HG03135 (cell line): ENCODE data around the gene DCXR.

Source experiments
- ATAC-seq: cut with Tn5 transposase; IDR thresholded peaks from one replicate; pipeline ENCODE4 v1.9.1; 2021; ENCODE audit warnings: mild to moderate bottlenecking, moderate library complexity; ENCODE audit not compliant: unreplicated experiment

DCXR gene

GRCh38 chr17:82055965-82056728, 18.6 kb upstream of the DCXR start:
- ATAC-seq: no peak

GRCh38 chr17:82055023-82055964, 17.8 kb upstream of the DCXR start:
- ATAC-seq: no peak

GRCh38 chr17:82054351-82055022, 17.0 kb upstream of the DCXR start:
- no peak for ATAC-seq

GRCh38 chr17:82053556-82054263, 16.2 kb upstream of the DCXR start:
- no peak for ATAC-seq

GRCh38 chr17:82053130-82053529, 15.6 kb upstream of the DCXR start:
- ATAC-seq: no peak

GRCh38 chr17:82052638-82053059, 15.2 kb upstream of the DCXR start:
- no peak for ATAC-seq

- ATAC-seq: peak; percentile 53
Observed at GRCh38 chr17:82051776-82052637, 14.5 kb upstream of the DCXR start, which contains the start of the genes GPS1 and RFNG. Gene GPS1, plus strand, starts transcription at chr17:82051898. Its CDS starts 34 bp downstream, at chr17:82051932. Gene RFNG, minus strand, starts transcription at chr17:82051811. Its CDS starts 45 bp downstream, at chr17:82051766.

GRCh38 chr17:82050761-82051641, 13.5 kb upstream of the DCXR start:
- ATAC-seq: no peak

GRCh38 chr17:82050152-82050760, 12.8 kb upstream of the DCXR start:
- no peak for ATAC-seq

- ATAC-seq: no peak
Observed at GRCh38 chr17:82049521-82049971, 12.0 kb upstream of the DCXR start.

GRCh38 chr17:82049106-82049505, 11.6 kb upstream of the DCXR start:
- ATAC-seq: no peak

- no peak for ATAC-seq
Observed at GRCh38 chr17:82048571-82048971, 11.1 kb upstream of the DCXR start.

- no peak for ATAC-seq
Observed at GRCh38 chr17:82047914-82048570, 10.5 kb upstream of the DCXR start.

GRCh38 chr17:82047379-82047778, 9.9 kb upstream of the DCXR start:
- no peak for ATAC-seq

GRCh38 chr17:82046903-82047302, 9.4 kb upstream of the DCXR start:
- ATAC-seq: no peak

GRCh38 chr17:82045936-82046484, 8.5 kb upstream of the DCXR start:
- ATAC-seq: no peak

GRCh38 chr17:82043507-82043906, 6.0 kb upstream of the DCXR start:
- no peak for ATAC-seq
